ENCODE data around the gene UTP20.

- TF ChIP-seq, protein P1, sequence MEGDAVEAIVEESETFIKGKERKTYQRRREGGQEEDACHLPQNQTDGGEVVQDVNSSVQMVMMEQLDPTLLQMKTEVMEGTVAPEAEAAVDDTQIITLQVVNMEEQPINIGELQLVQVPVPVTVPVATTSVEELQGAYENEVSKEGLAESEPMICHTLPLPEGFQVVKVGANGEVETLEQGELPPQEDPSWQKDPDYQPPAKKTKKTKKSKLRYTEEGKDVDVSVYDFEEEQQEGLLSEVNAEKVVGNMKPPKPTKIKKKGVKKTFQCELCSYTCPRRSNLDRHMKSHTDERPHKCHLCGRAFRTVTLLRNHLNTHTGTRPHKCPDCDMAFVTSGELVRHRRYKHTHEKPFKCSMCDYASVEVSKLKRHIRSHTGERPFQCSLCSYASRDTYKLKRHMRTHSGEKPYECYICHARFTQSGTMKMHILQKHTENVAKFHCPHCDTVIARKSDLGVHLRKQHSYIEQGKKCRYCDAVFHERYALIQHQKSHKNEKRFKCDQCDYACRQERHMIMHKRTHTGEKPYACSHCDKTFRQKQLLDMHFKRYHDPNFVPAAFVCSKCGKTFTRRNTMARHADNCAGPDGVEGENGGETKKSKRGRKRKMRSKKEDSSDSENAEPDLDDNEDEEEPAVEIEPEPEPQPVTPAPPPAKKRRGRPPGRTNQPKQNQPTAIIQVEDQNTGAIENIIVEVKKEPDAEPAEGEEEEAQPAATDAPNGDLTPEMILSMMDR (IDR thresholded peaks at IDR 0.05) = no peak
- TF ChIP-seq POLR2A (IDR thresholded peaks at IDR 0.05) = no peak
Measured at GRCh38 chr12:101238800-101239329, 41.0 kb upstream of the UTP20 start.
